ENCODE data around the gene COQ10B.

- no peak for TF ChIP-seq CTCF (IDR thresholded peaks at IDR 0.05)
- no peak for TF ChIP-seq POLR2A (IDR thresholded peaks at IDR 0.05)
These were observed 53.3 kb downstream of the COQ10B start for GRCh38 chr2:197506658-197507057.
